Measurements from ENCODE around the gene PCCB. TPM values are rescaled to one million over a fixed set of nuclear protein-coding genes. Genes with fewer than 3 reads are reported as not detected.

The PCCB gene
- total and polyA plus RNA-seq, 7 experiments from 2014 or later: 13.6 to 30.9 (median 19.3) TPM

DNA sequence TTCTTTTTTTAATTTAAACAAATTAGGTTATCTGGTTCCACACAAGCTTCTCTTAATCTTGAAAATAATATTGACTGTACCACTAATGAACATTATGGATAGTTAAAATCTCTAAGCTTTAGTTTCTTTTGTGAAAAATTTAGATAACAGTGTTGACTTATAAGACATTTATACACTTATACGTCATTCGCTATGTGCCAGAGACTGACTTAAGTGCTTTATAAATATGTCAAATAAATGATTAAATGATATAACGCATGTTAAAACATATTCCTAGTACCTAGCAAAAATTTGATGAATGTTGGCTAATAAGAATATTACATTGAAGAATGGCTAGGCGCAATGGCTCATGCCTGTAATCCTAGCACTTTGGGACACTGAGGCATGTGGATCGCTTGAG, 96.3 kb downstream of the PCCB start:
- ChIA-PET CTCF (no interaction called here), POLR2A (no interaction called here)
- no peaks in the 10 kb centered on the region for H3K27me3 Mint-ChIP-seq
- H3K36me3 Mint-ChIP-seq: peaks cover 0 to 29% (median 13%) of the 10 kb centered on the region in 5 donors
- H3K36me3 ChIP-seq (ENCODE audit: control insufficient read depth in 2 of 3, insufficient read depth in 3 of 3, low read length in 3 of 3): peaks cover 0 to 32% (median 4%) of the 10 kb centered on the region in 3 experiments
- no peak overlapping the region for H3K4me3 Mint-ChIP-seq
- no peaks in the 10 kb centered on the region for H3K9me3 ChIP-seq (ENCODE audit: control insufficient read depth in 2 of 3, low read length in 3 of 3)
- no peaks in the 10 kb centered on the region for H3K9me3 Mint-ChIP-seq
- no peaks in the 10 kb centered on the region for H3K4me1 ChIP-seq (ENCODE audit: control insufficient read depth in 2 of 2, insufficient read depth in 2 of 2, low read length in 2 of 2)
- no peaks in the 10 kb centered on the region for H3K4me1 Mint-ChIP-seq
- H3K4me3 ChIP-seq (ENCODE audit: low read length): no peak overlapping the region
- no peak for DNase-seq
- ATAC-seq: no peak
- H3K27ac ChIP-seq (ENCODE audit: low read depth, low read length): no peak overlapping the region
- intact Hi-C loops (cut with micrococcal nuclease): no loop called here
- no peaks in the 10 kb centered on the region for H3K27me3 ChIP-seq (ENCODE audit: control insufficient read depth in 2 of 2, insufficient read depth in 2 of 2, low read length in 2 of 2)
- H3K27ac Mint-ChIP-seq: no peak overlapping the region

DNA sequence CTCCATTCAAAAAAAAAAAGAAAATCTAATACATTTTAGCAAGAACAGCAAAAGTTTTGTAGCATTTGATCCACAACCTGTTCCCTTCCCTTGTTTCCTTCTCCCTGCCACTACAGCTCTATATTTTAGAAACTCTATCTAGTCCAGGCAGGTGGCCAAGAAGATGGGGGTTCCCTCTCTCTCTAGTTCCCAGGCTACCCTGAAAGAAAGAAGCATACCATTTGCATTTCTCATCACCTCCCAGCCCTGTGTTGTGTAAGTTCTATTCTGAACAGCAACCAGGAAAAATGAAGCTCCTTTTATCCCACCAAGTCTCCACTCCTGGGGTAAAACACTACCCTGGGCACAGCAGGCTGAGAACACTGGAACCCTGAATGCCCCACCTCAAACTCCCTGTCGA, 100.0 kb downstream of the PCCB start:
- CTCF ChIA-PET: interaction anchor here (1.3 kb wide), 1 partner anchor 10 kb away, joined by 3 read pairs; no protein-coding TSS in a partner anchor
- peaks cover 0 to 4% (median 0%) of the 10 kb centered on the region in 11 donors for H3K9me3 Mint-ChIP-seq
- Histone ChIP-seq H3K27ac (ENCODE audit: low read depth, low read length) (no peak overlapping the region), H3K4me3 (ENCODE audit: low read length) (no peak overlapping the region), H3K9me3 (ENCODE audit: control insufficient read depth in 2 of 3, low read length in 3 of 3) (no peaks in the 10 kb centered on the region), H3K4me1 (ENCODE audit: control insufficient read depth in 2 of 2, insufficient read depth in 2 of 2, low read length in 2 of 2) (no peaks in the 10 kb centered on the region), H3K27me3 (ENCODE audit: control insufficient read depth in 2 of 2, insufficient read depth in 2 of 2, low read length in 2 of 2) (no peaks in the 10 kb centered on the region), H3K36me3 (ENCODE audit: control insufficient read depth in 2 of 3, insufficient read depth in 3 of 3, low read length in 3 of 3) (peaks cover 0 to 8% (median 0%) of the 10 kb centered on the region in 3 experiments)
- POLR2A ChIA-PET: interaction anchor here (0.5 to 0.7 kb wide), 2 partner anchors 170 to 438 kb away, joined by 3 to 9 read pairs; no protein-coding TSS in a partner anchor
- no peak for ATAC-seq
- DNase-seq: no peak
- H3K27me3 Mint-ChIP-seq: no peaks in the 10 kb centered on the region
- H3K4me3 Mint-ChIP-seq: no peak overlapping the region
- H3K36me3 Mint-ChIP-seq: peaks cover 0 to 16% (median 15%) of the 10 kb centered on the region in 5 donors
- H3K27ac Mint-ChIP-seq: peak overlapping the region in 1 of 9 donors; percentile 13
- H3K4me1 Mint-ChIP-seq: peaks cover 0 to 16% (median 10%) of the 10 kb centered on the region in 7 donors
- intact Hi-C loops (cut with micrococcal nuclease): no loop called here

DNA sequence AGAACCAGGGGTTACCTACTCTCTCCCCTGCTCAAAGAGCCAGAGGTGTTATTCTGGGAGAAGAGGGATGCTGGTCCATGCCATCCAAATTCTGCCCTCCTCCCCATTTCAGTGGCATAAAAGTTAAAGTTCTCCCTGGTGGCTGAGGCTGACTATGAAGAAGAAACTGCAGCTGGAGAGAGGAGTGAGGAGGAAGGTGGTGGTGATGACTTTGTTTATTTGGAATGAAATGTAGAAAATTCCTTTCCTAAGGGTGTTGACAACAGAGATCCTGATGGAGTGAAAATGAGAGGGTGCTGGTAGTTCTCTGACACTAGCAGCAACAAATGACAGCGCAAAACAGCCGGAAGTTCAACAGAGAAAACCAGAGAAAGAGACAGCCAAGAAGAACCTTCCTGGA, 100.4 kb downstream of the PCCB start:
- no peaks in the 10 kb centered on the region for H3K9me3 ChIP-seq (ENCODE audit: control insufficient read depth in 2 of 3, low read length in 3 of 3)
- ATAC-seq: no peak
- CTCF ChIA-PET: interaction anchor here (1.3 kb wide), 1 partner anchor 10 kb away, joined by 3 read pairs; no protein-coding TSS in a partner anchor
- intact Hi-C loops (cut with micrococcal nuclease): no loop called here
- H3K27me3 Mint-ChIP-seq: no peaks in the 10 kb centered on the region
- POLR2A ChIA-PET: interaction anchor here (0.7 kb wide), 1 partner anchor 438 kb away, joined by 3 read pairs; no protein-coding TSS in a partner anchor
- no peak overlapping the region for H3K27ac ChIP-seq (ENCODE audit: low read depth, low read length)
- H3K36me3 ChIP-seq (ENCODE audit: control insufficient read depth in 2 of 3, insufficient read depth in 3 of 3, low read length in 3 of 3): peaks cover 0 to 8% (median 3%) of the 10 kb centered on the region in 3 experiments
- DNase-seq: no peak
- peaks cover 0 to 19% (median 19%) of the 10 kb centered on the region in 5 donors for H3K36me3 Mint-ChIP-seq
- peaks cover 0 to 4% (median 0%) of the 10 kb centered on the region in 11 donors for H3K9me3 Mint-ChIP-seq
- peaks cover 0 to 16% (median 11%) of the 10 kb centered on the region in 7 donors for H3K4me1 Mint-ChIP-seq
- H3K4me3 Mint-ChIP-seq: no peak overlapping the region
- H3K4me3 ChIP-seq (ENCODE audit: low read length): no peak overlapping the region
- no peaks in the 10 kb centered on the region for H3K27me3 ChIP-seq (ENCODE audit: control insufficient read depth in 2 of 2, insufficient read depth in 2 of 2, low read length in 2 of 2)
- no peaks in the 10 kb centered on the region for H3K4me1 ChIP-seq (ENCODE audit: control insufficient read depth in 2 of 2, insufficient read depth in 2 of 2, low read length in 2 of 2)
- H3K27ac Mint-ChIP-seq: peak overlapping the region in 3 of 9 donors; percentile 13 to 63 (median 59)

DNA sequence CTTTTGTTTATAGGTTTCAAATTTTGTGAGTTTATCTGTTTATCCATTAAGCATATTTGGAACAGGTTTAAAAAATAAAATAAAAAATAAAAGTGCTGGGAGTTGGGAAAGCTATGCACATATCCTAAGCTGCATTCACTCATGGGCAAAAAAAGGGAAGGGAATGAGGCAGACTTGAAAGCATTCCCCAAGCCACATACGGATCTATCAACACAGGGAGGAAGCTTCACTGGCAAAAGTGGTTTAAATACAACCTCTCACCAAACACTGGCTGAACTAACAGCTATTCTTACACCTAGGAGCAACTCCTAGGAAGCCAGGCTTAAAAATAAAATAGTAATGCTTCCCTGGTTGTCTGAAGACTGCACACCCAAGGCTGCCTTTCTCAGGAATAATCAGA, 101.2 kb downstream of the PCCB start:
- H3K36me3 Mint-ChIP-seq: peaks cover 4 to 25% (median 21%) of the 10 kb centered on the region in 5 donors
- no peaks in the 10 kb centered on the region for H3K27me3 Mint-ChIP-seq
- Histone ChIP-seq H3K36me3 (ENCODE audit: control insufficient read depth in 2 of 3, insufficient read depth in 3 of 3, low read length in 3 of 3) (peaks cover 0 to 8% (median 6%) of the 10 kb centered on the region in 3 experiments), H3K4me3 (ENCODE audit: low read length) (no peak overlapping the region), H3K27ac (ENCODE audit: low read depth, low read length) (no peak overlapping the region), H3K27me3 (ENCODE audit: control insufficient read depth in 2 of 2, insufficient read depth in 2 of 2, low read length in 2 of 2) (no peaks in the 10 kb centered on the region), H3K9me3 (ENCODE audit: control insufficient read depth in 2 of 3, low read length in 3 of 3) (no peaks in the 10 kb centered on the region), H3K4me1 (ENCODE audit: control insufficient read depth in 2 of 2, insufficient read depth in 2 of 2, low read length in 2 of 2) (no peaks in the 10 kb centered on the region)
- ATAC-seq (no peak), DNase-seq (no peak)
- H3K9me3 Mint-ChIP-seq: peaks cover 0 to 10% (median 3%) of the 10 kb centered on the region in 11 donors
- CTCF ChIA-PET: interaction anchor here (0.6 to 1.3 kb wide), 2 partner anchors 9 to 633 kb away, joined by 3 read pairs; no protein-coding TSS in a partner anchor
- peaks cover 0 to 18% (median 11%) of the 10 kb centered on the region in 7 donors for H3K4me1 Mint-ChIP-seq
- no peak overlapping the region for H3K4me3 Mint-ChIP-seq
- peak overlapping the region in 1 of 9 donors; percentile 25 for H3K27ac Mint-ChIP-seq
- POLR2A ChIA-PET: interaction anchor here (0.6 kb wide), 1 partner anchor 655 kb away, joined by 3 read pairs; no protein-coding TSS in a partner anchor
- intact Hi-C loops (cut with micrococcal nuclease): no loop called here

DNA sequence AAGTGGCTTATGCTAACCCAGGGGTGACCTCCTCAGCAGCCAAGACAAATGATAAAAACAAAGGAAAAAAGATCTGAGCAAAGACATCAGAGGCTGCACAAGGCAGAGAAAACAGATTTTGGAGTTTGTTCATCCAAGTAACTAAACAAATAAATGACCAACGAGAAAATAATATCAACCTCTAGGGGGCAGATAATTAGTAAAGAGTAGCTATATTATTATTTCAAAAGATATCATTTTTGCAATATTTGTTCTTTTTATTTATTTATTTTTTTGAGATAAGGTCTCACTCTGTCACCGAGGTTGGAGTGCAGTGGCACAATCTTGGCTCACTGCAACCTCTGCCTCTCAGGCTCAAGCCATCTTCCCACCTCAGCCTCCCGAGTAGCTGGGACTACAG, 101.8 kb downstream of the PCCB start:
- no peaks in the 10 kb centered on the region for H3K4me1 ChIP-seq (ENCODE audit: control insufficient read depth in 2 of 2, insufficient read depth in 2 of 2, low read length in 2 of 2)
- H3K9me3 ChIP-seq (ENCODE audit: control insufficient read depth in 2 of 3, low read length in 3 of 3): no peaks in the 10 kb centered on the region
- Mint-ChIP-seq H3K36me3 (peaks cover 4 to 25% (median 21%) of the 10 kb centered on the region in 5 donors), H3K27me3 (no peaks in the 10 kb centered on the region), H3K9me3 (peaks cover 0 to 10% (median 3%) of the 10 kb centered on the region in 11 donors), H3K4me3 (no peak overlapping the region), H3K4me1 (peaks cover 0 to 18% (median 11%) of the 10 kb centered on the region in 7 donors), H3K27ac (peak overlapping the region in 1 of 9 donors; percentile 42)
- ATAC-seq (no peak), DNase-seq (no peak)
- ChIA-PET CTCF (interaction anchor here (0.6 kb wide), 1 partner anchor 633 kb away, joined by 3 read pairs; no protein-coding TSS in a partner anchor), POLR2A (no interaction called here)
- H3K4me3 ChIP-seq (ENCODE audit: low read length): no peak overlapping the region
- H3K27ac ChIP-seq (ENCODE audit: low read depth, low read length): no peak overlapping the region
- no peaks in the 10 kb centered on the region for H3K27me3 ChIP-seq (ENCODE audit: control insufficient read depth in 2 of 2, insufficient read depth in 2 of 2, low read length in 2 of 2)
- intact Hi-C loops (cut with micrococcal nuclease): no loop called here
- H3K36me3 ChIP-seq (ENCODE audit: control insufficient read depth in 2 of 3, insufficient read depth in 3 of 3, low read length in 3 of 3): peaks cover 0 to 8% (median 6%) of the 10 kb centered on the region in 3 experiments

DNA sequence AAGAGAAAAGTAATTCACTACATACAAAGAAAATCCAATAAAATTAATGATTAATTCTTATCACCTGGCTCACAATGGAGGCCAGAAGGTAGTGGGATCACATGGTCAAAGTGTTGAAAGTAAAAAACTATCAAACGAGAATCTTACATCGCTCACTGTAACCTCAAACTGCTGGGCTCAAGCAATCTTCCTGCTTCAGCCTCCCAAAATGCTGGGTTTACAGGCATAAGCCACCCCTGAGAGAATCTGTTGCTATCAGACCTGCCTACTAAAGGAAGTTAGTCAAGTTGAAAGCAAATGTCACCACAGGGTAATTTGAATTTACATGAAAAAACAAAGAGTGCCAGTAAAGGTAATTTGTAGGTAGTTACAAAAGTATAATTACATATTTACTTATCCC, 103.3 kb downstream of the PCCB start:
- Histone ChIP-seq H3K27me3 (ENCODE audit: control insufficient read depth in 2 of 2, insufficient read depth in 2 of 2, low read length in 2 of 2) (no peaks in the 10 kb centered on the region), H3K9me3 (ENCODE audit: control insufficient read depth in 2 of 3, low read length in 3 of 3) (no peaks in the 10 kb centered on the region), H3K4me1 (ENCODE audit: control insufficient read depth in 2 of 2, insufficient read depth in 2 of 2, low read length in 2 of 2) (no peaks in the 10 kb centered on the region), H3K27ac (ENCODE audit: low read depth, low read length) (no peak overlapping the region), H3K36me3 (ENCODE audit: control insufficient read depth in 2 of 3, insufficient read depth in 3 of 3, low read length in 3 of 3) (peaks cover 0 to 7% (median 6%) of the 10 kb centered on the region in 3 experiments), H3K4me3 (ENCODE audit: low read length) (no peak overlapping the region)
- ChIA-PET POLR2A (no interaction called here), CTCF (no interaction called here)
- H3K27me3 Mint-ChIP-seq: no peaks in the 10 kb centered on the region
- ATAC-seq: no peak
- H3K4me3 Mint-ChIP-seq: no peak overlapping the region
- intact Hi-C loops (cut with micrococcal nuclease): no loop called here
- peaks cover 0 to 18% (median 11%) of the 10 kb centered on the region in 7 donors for H3K4me1 Mint-ChIP-seq
- DNase-seq: no peak
- peak overlapping the region in 3 of 9 donors; percentile 26 to 44 (median 43) for H3K27ac Mint-ChIP-seq
- peaks cover 4 to 36% (median 28%) of the 10 kb centered on the region in 5 donors for H3K36me3 Mint-ChIP-seq
- H3K9me3 Mint-ChIP-seq: peaks cover 0 to 10% (median 3%) of the 10 kb centered on the region in 11 donors
